Measurements from ENCODE around the gene BCAS4.

- TF ChIP-seq CTCF (IDR thresholded peaks at IDR 0.05) (no peak), SIN3A (IDR thresholded peaks at IDR 0.05; ENCODE audit: borderline replicate concordance, insufficient read depth, low read depth, low read length) (no peak)
Observed at GRCh38 chr20:50926530-50926929, 131.7 kb downstream of the BCAS4 start.

Data from Panc1 (cell line).